ENCODE data around the gene CRIP3. TPM values are rescaled to one million over a fixed set of nuclear protein-coding genes. Genes with fewer than 3 reads are reported as not detected.

CRIP3 gene
- total RNA-seq, 2 donors from 2014 or later: 13.4 to 19.3 TPM

DNA sequence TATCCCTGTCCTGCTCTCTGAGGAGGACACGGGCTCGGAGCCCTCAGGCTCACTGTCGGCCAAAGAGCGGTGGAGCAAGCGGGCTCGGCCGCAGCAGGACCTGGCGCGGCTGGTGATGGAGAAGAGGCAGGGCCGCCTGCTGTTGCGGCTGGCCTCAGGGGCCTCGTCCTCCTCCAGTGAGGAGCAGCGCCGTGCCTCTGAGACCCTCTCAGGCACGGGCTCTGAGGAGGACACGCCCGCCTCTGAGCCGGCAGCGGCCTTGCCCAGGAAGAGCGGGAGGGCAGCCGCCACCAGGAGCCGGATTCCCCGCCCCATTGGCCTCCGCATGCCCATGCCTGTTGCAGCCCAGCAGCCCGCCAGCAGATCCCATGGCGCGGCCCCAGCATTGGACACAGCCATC, 24.7 kb downstream of the CRIP3 start:
- H3K27ac ChIP-seq (ENCODE audit: low read depth, low read length): no peak overlapping the region
- TF ChIP-seq, protein P1, sequence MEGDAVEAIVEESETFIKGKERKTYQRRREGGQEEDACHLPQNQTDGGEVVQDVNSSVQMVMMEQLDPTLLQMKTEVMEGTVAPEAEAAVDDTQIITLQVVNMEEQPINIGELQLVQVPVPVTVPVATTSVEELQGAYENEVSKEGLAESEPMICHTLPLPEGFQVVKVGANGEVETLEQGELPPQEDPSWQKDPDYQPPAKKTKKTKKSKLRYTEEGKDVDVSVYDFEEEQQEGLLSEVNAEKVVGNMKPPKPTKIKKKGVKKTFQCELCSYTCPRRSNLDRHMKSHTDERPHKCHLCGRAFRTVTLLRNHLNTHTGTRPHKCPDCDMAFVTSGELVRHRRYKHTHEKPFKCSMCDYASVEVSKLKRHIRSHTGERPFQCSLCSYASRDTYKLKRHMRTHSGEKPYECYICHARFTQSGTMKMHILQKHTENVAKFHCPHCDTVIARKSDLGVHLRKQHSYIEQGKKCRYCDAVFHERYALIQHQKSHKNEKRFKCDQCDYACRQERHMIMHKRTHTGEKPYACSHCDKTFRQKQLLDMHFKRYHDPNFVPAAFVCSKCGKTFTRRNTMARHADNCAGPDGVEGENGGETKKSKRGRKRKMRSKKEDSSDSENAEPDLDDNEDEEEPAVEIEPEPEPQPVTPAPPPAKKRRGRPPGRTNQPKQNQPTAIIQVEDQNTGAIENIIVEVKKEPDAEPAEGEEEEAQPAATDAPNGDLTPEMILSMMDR (conservative IDR thresholded peaks at IDR 0.05): no peak
- H3K36me3 ChIP-seq (ENCODE audit: control insufficient read depth, insufficient read depth, low read length): no peaks in the 10 kb centered on the region
- H3K36me3 Mint-ChIP-seq (ENCODE audit: low read depth): no peaks in the 10 kb centered on the region
- no peak overlapping the region for H3K9ac ChIP-seq (ENCODE audit: extremely low read depth, low read length, poor library complexity, severe bottlenecking)
- no peak overlapping the region for H3K27ac Mint-ChIP-seq
- WGBS, 2 experiments (ENCODE audit: insufficient coverage in 1 of 2, insufficient read length in 1 of 2): 95 to 97% methylated on average over 21 to 27 of the region's 27 CpGs
- peaks cover 24% of the 10 kb centered on the region for H3K4me1 Mint-ChIP-seq
- peaks cover 20% of the 10 kb centered on the region for H3K27me3 Mint-ChIP-seq (ENCODE audit: insufficient read depth)
- no peaks in the 10 kb centered on the region for H3K9me3 Mint-ChIP-seq
- no peaks in the 10 kb centered on the region for H3K4me1 ChIP-seq (ENCODE audit: control insufficient read depth, insufficient read depth, low read length)
- DNase-seq: no peak
- no peaks in the 10 kb centered on the region for H3K9me3 ChIP-seq (ENCODE audit: control insufficient read depth, low read length)
- H3K4me3 ChIP-seq (ENCODE audit: low read length): no peak overlapping the region
- no peak overlapping the region for H3K4me3 Mint-ChIP-seq
- no peaks in the 10 kb centered on the region for H3K27me3 ChIP-seq (ENCODE audit: control insufficient read depth, insufficient read depth, low read length, poor library complexity, severe bottlenecking)

DNA sequence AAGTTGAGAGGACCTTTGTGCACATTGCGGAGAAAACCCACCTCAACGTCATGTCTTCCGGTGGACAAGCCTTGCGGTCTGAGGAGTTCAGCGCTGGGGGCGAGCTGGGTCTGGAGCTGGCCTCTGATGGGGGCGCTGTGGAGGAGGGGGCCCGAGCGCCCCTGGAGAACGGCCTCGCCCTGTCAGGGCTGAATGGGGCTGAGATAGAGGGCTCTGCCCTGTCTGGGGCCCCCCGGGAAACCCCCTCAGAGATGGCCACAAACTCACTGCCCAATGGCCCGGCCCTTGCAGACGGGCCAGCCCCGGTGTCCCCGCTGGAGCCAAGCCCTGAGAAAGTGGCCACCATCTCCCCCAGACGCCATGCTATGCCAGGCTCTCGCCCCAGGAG, 25.1 kb downstream of the CRIP3 start:
- Histone ChIP-seq H3K9ac (ENCODE audit: extremely low read depth, low read length, poor library complexity, severe bottlenecking) (no peak overlapping the region), H3K36me3 (ENCODE audit: control insufficient read depth, insufficient read depth, low read length) (no peaks in the 10 kb centered on the region), H3K9me3 (ENCODE audit: control insufficient read depth, low read length) (no peaks in the 10 kb centered on the region), H3K4me3 (ENCODE audit: low read length) (no peak overlapping the region), H3K4me1 (ENCODE audit: control insufficient read depth, insufficient read depth, low read length) (peaks cover under 1% of the 10 kb centered on the region), H3K27ac (ENCODE audit: low read depth, low read length) (no peak overlapping the region), H3K27me3 (ENCODE audit: control insufficient read depth, insufficient read depth, low read length, poor library complexity, severe bottlenecking) (no peaks in the 10 kb centered on the region)
- no peak overlapping the region for H3K4me3 Mint-ChIP-seq
- DNase-seq: no peak
- WGBS, 2 experiments (ENCODE audit: insufficient coverage in 1 of 2, insufficient read length in 1 of 2): 96 to 98% methylated on average over 13 to 18 of the region's 18 CpGs
- peaks cover 20% of the 10 kb centered on the region for H3K27me3 Mint-ChIP-seq (ENCODE audit: insufficient read depth)
- TF ChIP-seq, protein P1 (conservative IDR thresholded peaks at IDR 0.05): no peak
- no peak overlapping the region for H3K27ac Mint-ChIP-seq
- no peaks in the 10 kb centered on the region for H3K36me3 Mint-ChIP-seq (ENCODE audit: low read depth)
- no peaks in the 10 kb centered on the region for H3K9me3 Mint-ChIP-seq
- peaks cover 27% of the 10 kb centered on the region for H3K4me1 Mint-ChIP-seq

DNA sequence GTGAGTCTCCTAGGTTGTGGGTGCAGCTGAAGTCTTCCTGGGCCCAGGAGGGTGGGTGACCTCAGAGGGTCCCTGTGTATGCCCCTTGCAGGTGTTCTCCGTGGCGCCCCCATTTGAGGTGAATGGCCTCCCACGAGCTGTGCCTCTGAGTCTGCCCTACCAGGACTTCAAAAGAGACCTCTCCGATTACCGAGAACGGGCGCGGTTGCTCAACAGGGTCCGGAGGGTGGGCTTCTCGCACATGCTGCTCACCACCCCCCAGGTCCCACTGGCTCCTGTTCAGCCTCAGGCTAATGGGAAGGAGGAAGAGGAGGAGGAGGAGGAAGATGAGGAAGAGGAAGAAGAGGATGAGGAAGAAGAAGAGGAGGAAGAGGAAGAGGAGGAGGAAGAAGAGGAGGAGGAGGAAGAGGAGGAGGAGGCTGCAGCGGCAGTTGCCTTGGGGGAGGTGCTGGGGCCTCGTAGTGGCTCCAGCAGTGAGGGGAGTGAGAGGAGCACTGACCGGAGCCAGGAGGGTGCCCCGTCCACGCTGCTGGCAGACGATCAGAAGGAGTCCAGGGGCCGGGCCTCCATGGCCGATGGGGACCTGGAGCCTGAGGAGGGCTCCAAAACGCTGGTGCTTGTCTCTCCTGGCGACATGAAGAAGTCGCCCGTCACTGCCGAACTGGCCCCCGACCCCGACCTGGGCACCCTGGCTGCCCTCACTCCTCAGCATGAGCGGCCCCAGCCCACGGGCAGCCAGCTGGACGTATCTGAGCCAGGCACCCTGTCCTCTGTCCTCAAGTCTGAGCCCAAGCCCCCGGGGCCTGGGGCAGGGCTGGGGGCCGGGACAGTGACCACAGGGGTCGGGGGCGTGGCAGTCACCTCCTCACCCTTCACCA, 25.8 kb downstream of the CRIP3 start:
- Histone ChIP-seq H3K4me3 (ENCODE audit: low read length) (no peak overlapping the region), H3K9ac (ENCODE audit: extremely low read depth, low read length, poor library complexity, severe bottlenecking) (no peak overlapping the region), H3K27me3 (ENCODE audit: control insufficient read depth, insufficient read depth, low read length, poor library complexity, severe bottlenecking) (no peaks in the 10 kb centered on the region), H3K36me3 (ENCODE audit: control insufficient read depth, insufficient read depth, low read length) (no peaks in the 10 kb centered on the region), H3K9me3 (ENCODE audit: control insufficient read depth, low read length) (no peaks in the 10 kb centered on the region), H3K4me1 (ENCODE audit: control insufficient read depth, insufficient read depth, low read length) (peaks cover 5% of the 10 kb centered on the region), H3K27ac (ENCODE audit: low read depth, low read length) (no peak overlapping the region)
- H3K27ac Mint-ChIP-seq: no peak overlapping the region
- H3K9me3 Mint-ChIP-seq: no peaks in the 10 kb centered on the region
- H3K4me1 Mint-ChIP-seq: peaks cover 29% of the 10 kb centered on the region
- WGBS, 2 experiments (ENCODE audit: insufficient coverage in 1 of 2, insufficient read length in 1 of 2): 88 to 90% methylated on average over 28 to 32 of the region's 32 CpGs
- DNase-seq: no peak
- TF ChIP-seq, protein P1 (conservative IDR thresholded peaks at IDR 0.05): no peak
- no peaks in the 10 kb centered on the region for H3K36me3 Mint-ChIP-seq (ENCODE audit: low read depth)
- no peak overlapping the region for H3K4me3 Mint-ChIP-seq
- peaks cover 20% of the 10 kb centered on the region for H3K27me3 Mint-ChIP-seq (ENCODE audit: insufficient read depth)

Measured in endodermal cell (in vitro differentiated cells).